D721Med (cell line): Measurements from ENCODE around the gene BUD23.

Source experiments
- DNase-seq: peaks from one replicate; pipeline ENCODE4 v3.0.0; 2011; ENCODE audit warnings: low spot score; ENCODE audit not compliant: insufficient read length
- FAIRE-seq: peaks from 2 replicates; lab custom pipeline; 2011; peaks lifted over from hg19 to GRCh38; lab: Jason Lieb, UNC
- TF ChIP-seq, protein P1 (sequence below): IDR thresholded peaks from 2 replicates; pipeline ENCODE4 v1.5.1; 2012; ENCODE audit warnings: mild to moderate bottlenecking, control low read depth; ENCODE audit not compliant: insufficient read depth; ENCODE audit errors: missing control alignments

BUD23 gene

DNA sequence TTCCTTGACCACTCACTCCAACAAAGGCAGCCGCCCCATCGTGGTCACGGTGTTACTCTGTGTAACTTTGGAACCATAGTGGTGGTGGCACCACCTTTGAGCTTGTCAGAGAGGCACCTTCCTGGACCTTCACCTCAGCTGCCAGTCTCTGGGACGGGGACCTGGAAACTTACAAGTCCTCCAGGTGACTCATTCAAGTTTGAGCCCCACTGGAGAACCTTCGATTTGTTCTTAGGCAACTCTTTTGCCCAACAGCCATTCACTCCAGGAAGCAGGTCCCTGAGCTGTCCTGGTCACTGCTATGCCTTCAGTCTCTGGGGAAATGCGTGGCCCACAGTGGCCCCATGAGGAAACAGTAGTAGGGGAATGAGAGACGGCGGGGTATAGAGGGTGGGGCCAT lies 18.8 kb downstream of the BUD23 start:
- no peak for FAIRE-seq
- no peak for DNase-seq
- TF ChIP-seq, protein P1, sequence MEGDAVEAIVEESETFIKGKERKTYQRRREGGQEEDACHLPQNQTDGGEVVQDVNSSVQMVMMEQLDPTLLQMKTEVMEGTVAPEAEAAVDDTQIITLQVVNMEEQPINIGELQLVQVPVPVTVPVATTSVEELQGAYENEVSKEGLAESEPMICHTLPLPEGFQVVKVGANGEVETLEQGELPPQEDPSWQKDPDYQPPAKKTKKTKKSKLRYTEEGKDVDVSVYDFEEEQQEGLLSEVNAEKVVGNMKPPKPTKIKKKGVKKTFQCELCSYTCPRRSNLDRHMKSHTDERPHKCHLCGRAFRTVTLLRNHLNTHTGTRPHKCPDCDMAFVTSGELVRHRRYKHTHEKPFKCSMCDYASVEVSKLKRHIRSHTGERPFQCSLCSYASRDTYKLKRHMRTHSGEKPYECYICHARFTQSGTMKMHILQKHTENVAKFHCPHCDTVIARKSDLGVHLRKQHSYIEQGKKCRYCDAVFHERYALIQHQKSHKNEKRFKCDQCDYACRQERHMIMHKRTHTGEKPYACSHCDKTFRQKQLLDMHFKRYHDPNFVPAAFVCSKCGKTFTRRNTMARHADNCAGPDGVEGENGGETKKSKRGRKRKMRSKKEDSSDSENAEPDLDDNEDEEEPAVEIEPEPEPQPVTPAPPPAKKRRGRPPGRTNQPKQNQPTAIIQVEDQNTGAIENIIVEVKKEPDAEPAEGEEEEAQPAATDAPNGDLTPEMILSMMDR: no peak

GRCh38 chr7:73702665-73703064 lies 19.3 kb downstream of the BUD23 start:
- FAIRE-seq: no peak
- DNase-seq: no peak
- TF ChIP-seq, protein P1: no peak

DNA sequence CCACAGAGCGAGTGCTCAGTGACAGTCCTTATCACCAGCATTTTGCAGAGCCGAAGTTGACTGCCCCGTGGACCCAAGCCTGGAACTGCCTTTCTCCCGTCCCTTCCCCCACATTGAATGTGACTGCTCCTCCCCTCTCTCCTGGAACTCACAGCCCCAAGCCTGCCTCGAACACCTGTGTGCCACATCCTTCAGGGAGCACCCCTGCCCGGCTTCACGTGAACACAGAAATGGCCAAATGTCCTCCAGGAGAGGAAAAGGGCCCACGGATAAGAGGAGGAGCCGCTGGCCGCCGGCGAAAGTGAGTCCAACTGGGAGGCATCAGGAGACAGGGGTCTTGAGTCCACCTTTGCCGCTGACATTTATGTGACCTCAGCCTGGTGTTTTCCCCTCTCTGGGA lies 19.8 kb downstream of the BUD23 start:
- no peak for FAIRE-seq
- no peak for DNase-seq
- TF ChIP-seq, protein P1: no peak

DNA sequence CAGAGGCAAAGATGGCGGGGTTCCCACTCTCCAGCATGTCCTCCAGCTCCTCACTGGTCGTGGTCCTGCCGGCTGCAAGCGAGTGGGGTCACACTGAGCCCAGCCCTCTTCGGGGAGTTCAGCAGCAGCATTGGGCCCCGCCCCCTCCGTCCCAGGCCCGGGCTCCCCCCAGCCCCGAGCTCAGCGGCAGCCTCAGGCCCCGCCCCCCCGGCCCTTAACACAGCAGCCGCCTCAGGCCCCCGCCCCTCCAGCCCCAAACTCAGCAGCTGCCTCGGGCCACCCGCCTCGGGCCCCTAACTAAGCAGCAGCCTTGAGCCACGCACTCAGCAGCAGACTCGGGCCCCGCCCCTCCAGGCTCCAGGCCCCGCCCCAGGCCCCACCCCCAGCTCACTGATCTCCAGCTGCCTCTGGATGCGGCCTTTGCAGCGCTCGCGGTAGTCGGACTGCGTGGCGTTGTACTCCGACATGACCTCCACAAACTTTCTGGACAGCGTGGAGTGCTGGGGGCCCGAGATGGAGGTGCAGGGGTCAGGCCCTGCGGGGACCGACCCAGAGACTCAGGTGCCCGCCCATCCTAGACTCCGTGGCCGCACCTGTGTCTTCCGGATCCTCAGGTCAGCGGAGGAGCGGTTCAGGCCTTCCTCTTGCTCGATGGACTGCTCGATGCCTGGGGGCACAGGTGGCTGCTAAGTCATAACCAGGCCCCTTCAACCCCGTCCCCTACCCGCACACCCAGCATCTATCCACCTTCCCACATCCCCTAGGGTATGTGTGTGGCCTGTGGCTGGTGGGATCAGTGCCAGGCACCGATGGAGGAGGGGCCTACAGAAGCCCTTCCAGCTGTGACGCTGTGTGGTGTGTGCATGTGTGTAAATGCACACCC lies 20.6 kb downstream of the BUD23 start:
- DNase-seq: no peak

DNA sequence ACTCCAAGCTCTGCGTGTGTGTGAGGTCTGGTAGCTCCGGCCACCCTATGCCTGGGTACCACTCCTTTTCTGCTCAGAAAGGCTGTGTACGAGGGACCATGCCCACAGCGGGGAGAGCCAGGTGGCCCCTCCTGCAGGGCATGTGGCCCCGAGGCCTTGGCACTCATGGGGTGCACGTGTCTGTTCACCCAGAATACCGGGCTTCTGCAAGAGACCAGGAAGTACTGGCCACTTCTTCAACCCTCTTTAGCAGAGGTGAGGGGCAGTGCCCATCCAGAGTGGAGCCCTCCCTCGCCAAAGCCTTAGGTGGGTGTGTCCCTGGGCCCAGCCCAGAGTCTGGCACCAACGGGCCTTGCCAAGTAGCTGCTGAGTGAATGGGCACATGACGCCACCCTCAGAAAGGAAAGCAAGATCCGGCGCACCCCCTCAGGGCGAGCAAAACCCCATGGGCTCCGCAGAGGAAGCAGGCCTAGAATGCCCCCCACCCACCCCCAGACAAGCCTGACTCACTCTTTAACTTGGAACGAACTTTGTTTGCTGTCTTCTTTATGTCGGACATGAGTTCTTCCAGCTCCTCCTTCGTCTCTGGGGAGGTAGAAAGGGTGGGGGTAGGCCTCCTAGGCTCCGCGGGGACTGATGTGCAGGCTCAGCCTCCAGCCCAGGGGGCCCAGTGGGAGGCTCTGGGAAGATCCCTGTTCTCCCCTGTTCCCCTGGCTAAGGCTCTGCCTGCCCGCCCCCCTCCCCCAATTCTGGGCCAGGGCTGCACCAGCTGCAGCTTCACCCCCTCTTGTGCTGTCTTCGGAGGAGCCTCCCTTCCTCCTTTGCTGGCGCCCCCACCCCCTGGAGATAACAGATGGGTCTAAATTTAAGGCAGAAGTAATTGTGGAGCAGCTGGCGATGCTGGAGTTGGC lies 21.5 kb downstream of the BUD23 start:
- TF ChIP-seq, protein P1: no peak
- FAIRE-seq: no peak
- DNase-seq: peak; percentile 65

More for the DNA sequence above, 20.6 kb downstream of the BUD23 start:
- TF ChIP-seq, protein P1: no peak
- no peak for FAIRE-seq

DNA sequence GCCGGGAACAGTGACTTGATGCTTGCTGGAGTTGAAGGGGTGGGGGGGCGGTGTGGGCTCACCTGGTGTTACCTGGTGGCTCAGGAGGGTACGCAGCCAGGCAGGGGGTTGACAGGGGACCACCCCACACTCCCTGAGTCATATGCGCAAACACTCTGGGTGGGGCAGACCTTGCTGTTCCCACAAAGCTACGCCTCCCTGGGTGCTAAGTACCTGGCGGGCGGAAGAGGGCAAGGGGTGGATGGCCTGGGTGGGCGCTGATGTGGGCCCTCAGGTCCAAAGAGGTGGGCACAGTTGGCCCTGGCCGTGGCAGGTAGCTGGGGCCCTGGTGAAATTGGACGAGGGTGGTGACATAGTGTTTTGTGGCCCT lies 22.1 kb downstream of the BUD23 start:
- FAIRE-seq (no peak), DNase-seq (no peak)
- TF ChIP-seq, protein P1: no peak
